Measurements from ENCODE around the gene GMDS.

- no peak for TF ChIP-seq EZH2phosphoT487 (IDR thresholded peaks at IDR 0.05; ENCODE audit: low read length)
- TF ChIP-seq, protein P1, sequence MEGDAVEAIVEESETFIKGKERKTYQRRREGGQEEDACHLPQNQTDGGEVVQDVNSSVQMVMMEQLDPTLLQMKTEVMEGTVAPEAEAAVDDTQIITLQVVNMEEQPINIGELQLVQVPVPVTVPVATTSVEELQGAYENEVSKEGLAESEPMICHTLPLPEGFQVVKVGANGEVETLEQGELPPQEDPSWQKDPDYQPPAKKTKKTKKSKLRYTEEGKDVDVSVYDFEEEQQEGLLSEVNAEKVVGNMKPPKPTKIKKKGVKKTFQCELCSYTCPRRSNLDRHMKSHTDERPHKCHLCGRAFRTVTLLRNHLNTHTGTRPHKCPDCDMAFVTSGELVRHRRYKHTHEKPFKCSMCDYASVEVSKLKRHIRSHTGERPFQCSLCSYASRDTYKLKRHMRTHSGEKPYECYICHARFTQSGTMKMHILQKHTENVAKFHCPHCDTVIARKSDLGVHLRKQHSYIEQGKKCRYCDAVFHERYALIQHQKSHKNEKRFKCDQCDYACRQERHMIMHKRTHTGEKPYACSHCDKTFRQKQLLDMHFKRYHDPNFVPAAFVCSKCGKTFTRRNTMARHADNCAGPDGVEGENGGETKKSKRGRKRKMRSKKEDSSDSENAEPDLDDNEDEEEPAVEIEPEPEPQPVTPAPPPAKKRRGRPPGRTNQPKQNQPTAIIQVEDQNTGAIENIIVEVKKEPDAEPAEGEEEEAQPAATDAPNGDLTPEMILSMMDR (IDR thresholded peaks at IDR 0.05; ENCODE audit: low read length) = no peak
These were observed 660.3 kb downstream of the GMDS start for GRCh38 chr6:1584996-1585668.
